H1 (cell line): ENCODE measurements around the gene SIPA1L3. TPM values are rescaled to one million over a fixed set of nuclear protein-coding genes. Genes with fewer than 3 reads are reported as not detected.

Experiments
- ASH2L ChIP-seq: fragments of 200-600, 300-600 bp; sonication (generic); IDR thresholded peaks from one replicate; pipeline ENCODE4 v1.7.1; 2017; ENCODE audit warnings: low read length
- BCL11A ChIP-seq, 2 experiments: IDR thresholded peaks; one replicate each; pipeline ENCODE4 v1.6.1; 2011; ENCODE audit warnings: low read depth in 2 of 2, low read length in 2 of 2, mild to moderate bottlenecking in 2 of 2
- CBX5 ChIP-seq: fragments of 300-800, 300-1000 bp; sonication (generic); IDR thresholded peaks from 2 replicates; pipeline ENCODE4 v1.7.1; 2016; ENCODE audit warnings: antibody characterized with exemption, low read length, low read depth
- CEBPB ChIP-seq: IDR thresholded peaks from 2 replicates; pipeline ENCODE4 v1.6.1; 2012; ENCODE audit warnings: low read depth, low read length
- CREB1 ChIP-seq: IDR thresholded peaks from 2 replicates; pipeline ENCODE4 v1.6.1; 2012; ENCODE audit warnings: inconsistent platforms
- CTBP2 ChIP-seq: IDR thresholded peaks from 2 replicates; pipeline ENCODE4 v1.7.0; 2011; ENCODE audit warnings: borderline replicate concordance, mild to moderate bottlenecking, moderate library complexity, mixed read lengths, low read length; ENCODE audit not compliant: insufficient read depth, insufficient read length
- EGR1 ChIP-seq: IDR thresholded peaks from 2 replicates; pipeline ENCODE4 v1.6.1; 2011; ENCODE audit warnings: low read depth, low read length, borderline replicate concordance
- GABPA ChIP-seq: IDR thresholded peaks from 2 replicates; pipeline ENCODE4 v1.6.1; 2011; ENCODE audit warnings: mild to moderate bottlenecking, low read length, moderate library complexity, borderline replicate concordance; ENCODE audit not compliant: insufficient read depth
- HDAC2 ChIP-seq, 2 experiments: fragments of 300-600 bp in 1 of 2; sonication (generic) in 1 of 2; IDR thresholded peaks; 2 replicates each; pipeline ENCODE4 v1.6.1; 2011 to 2012; ENCODE audit warnings: low read depth in 2 of 2, low read length in 2 of 2, mild to moderate bottlenecking in 2 of 2, moderate library complexity in 2 of 2, borderline replicate concordance in 1 of 2, inconsistent platforms in 1 of 2
- JUND ChIP-seq: IDR thresholded peaks from 2 replicates; pipeline ENCODE4 v1.6.1; 2011; ENCODE audit warnings: mild to moderate bottlenecking, improper control_type of control experiment, low read length
- POU5F1 ChIP-seq: IDR thresholded peaks from 2 replicates; pipeline ENCODE4 v1.6.1; 2011; ENCODE audit warnings: low read depth, mild to moderate bottlenecking, low read length, moderate library complexity
- RXRA ChIP-seq: IDR thresholded peaks from 2 replicates; pipeline ENCODE4 v1.6.1; 2011; ENCODE audit warnings: low read depth, mild to moderate bottlenecking, low read length, moderate library complexity; ENCODE audit not compliant: insufficient read depth
- TAF1 ChIP-seq: IDR thresholded peaks from 2 replicates; pipeline ENCODE4 v1.6.1; 2011; ENCODE audit warnings: mild to moderate bottlenecking, low read depth, low read length
- TCF12 ChIP-seq: IDR thresholded peaks from 2 replicates; pipeline ENCODE4 v1.6.1; 2011; ENCODE audit warnings: low read depth, mild to moderate bottlenecking, low read length
- polyA plus RNA-seq, 7 experiments: library from polyadenylated mRNA; depleted of rRNA in 3 of 7; stranded (reverse) in 5 of 7; unstranded in 2 of 7; fragments of >200 nt in 5 of 7; fragments of 200-250 nt in 2 of 7; gene quantifications; 1 replicate in 5 of 7; 2 replicates in 1 of 7; 4 replicates in 1 of 7; pipeline versions ENCODE4 v1.2.1 to v1.2.3, GENCODE V29; 2011 to 2013; ENCODE audit warnings: missing spikeins in 2 of 7, mixed read lengths in 2 of 7
- total RNA-seq: library from RNA; stranded (reverse); fragmentation: NEBNext Ultra II Directional; extraction: Animal tissue kit (Norgen Biotek cat#: 25700); gene quantifications from 2 replicates; pipeline ENCODE4 v1.2.1, GENCODE V29; 2021

Gene SIPA1L3
- total and polyA plus RNA-seq, 2 of the 8 experiments (the other 6 are each of a cell fraction or from before 2014, with no cell fraction given) = 15.0 to 54.9 TPM

DNA sequence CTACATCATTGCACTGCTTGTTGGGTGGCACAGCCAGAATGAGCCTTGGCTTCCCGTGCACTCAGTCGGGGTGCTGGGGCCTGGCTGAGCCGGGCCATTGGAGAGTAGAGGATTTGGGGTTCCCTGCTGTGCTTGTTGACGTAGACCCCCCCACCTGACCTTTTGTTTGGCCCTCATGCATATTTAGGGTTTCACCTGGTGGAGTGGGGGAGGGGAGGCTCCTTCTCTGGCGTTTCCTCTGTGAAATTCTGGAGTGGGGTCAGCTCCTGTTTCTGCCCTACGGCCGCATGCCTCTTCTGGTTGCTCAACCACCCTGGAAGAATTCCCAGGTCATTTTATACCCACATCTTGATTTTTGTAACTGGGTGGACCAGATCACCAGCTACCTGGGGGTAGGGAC is 82.8 kb downstream of the SIPA1L3 start (continued):
- TF ChIP-seq CTBP2 (peak; percentile 71), JUND (peak; percentile 2; the same call in 1 of the 2 replicates), CBX5 (no peak), TCF12 (peak; percentile 98), RXRA (peak; percentile 84; the same call in 1 of the 2 replicates), TAF1 (0 out of 2 replicates have a peak, but pooled peaks have one; percentile 27), HDAC2 (IDR thresholded peaks at IDR 0.05; ENCODE audit: borderline replicate concordance in 1 of 2, low read depth in 2 of 2, low read length in 2 of 2) (peak; percentile 49 to 95; a peak in 1 of 4 replicates), POU5F1 (peak; percentile 78), GABPA (no peak), BCL11A (IDR thresholded peaks at IDR 0.05; ENCODE audit: low read depth in 2 of 2, low read length in 2 of 2) (peak in 1 of 2 experiments; percentile 68), EGR1 (no peak), CEBPB (peak; percentile 63; the same call in 1 of the 2 replicates), ASH2L (peak; percentile 71), CREB1 (peak; percentile 73)
